Endothelial cell of umbilical vein (primary cell): ENCODE results near the gene SEC63.

Experiments used
- EZH2 ChIP-seq: IDR thresholded peaks from 2 replicates; pipeline ENCODE4 v1.6.1; 2012; ENCODE audit warnings: borderline replicate concordance, low read depth, mild to moderate bottlenecking, moderate library complexity, low read length, inconsistent platforms; ENCODE audit not compliant: severe bottlenecking
- GATA2 ChIP-seq: IDR thresholded peaks from 2 replicates; pipeline ENCODE4 v1.7.0; 2011; ENCODE audit warnings: low read depth, mild to moderate bottlenecking, moderate library complexity, mixed read lengths, low read length; ENCODE audit not compliant: insufficient read length, insufficient read depth
- POLR2A ChIP-seq: IDR thresholded peaks from 2 replicates; pipeline ENCODE4 v1.6.1; 2012; ENCODE audit warnings: low read depth, mild to moderate bottlenecking, control low read depth, low read length
- POLR2AphosphoS5 ChIP-seq: IDR thresholded peaks from 2 replicates; pipeline ENCODE4 v1.6.1; 2012; ENCODE audit warnings: low read depth, mild to moderate bottlenecking, control low read depth, low read length, moderate library complexity; ENCODE audit not compliant: insufficient read depth
- TF ChIP-seq, protein P1 (sequence below), 2 donors: IDR thresholded peaks; 1 replicate in 1 of 2; 2 replicates in 1 of 2; pipeline ENCODE4 v1.5.1; 2011; ENCODE audit warnings: low read length in 2 of 2, mild to moderate bottlenecking in 2 of 2, moderate library complexity in 2 of 2, control low read depth in 1 of 2, inconsistent platforms in 1 of 2, low read depth in 1 of 2; ENCODE audit not compliant: insufficient read depth in 1 of 2; ENCODE audit errors: extremely low read depth in 1 of 2

DNA sequence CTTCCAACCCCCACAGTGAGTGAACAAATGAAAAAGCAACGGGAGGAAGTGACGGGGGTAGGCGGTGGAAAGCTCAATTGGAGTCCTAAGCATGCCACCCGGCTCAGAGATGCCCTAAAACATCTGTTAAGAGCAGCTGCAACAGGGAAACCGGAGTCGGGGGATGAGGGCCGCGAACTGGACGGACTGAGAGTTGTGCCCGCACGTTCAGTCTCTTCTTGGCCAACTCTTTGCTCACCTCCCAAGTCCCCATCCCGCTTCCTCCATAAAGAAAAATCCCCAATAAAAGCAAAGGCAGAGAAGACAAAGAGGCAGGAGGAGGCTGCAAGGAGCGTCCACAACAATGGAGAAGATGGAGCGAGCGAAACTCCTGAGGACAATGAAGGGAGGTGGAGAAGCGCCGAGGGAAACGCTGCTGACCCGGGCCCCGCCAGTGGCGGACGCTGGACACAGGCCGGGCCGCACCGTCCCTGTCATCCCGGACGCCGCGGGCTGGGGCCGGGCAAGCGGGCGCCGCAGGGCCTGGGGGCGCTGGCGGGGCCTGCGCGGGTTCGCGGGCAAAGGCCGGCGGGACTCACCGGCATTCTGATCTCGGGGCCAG lies 600 bp downstream of the SEC63 start:
- TF ChIP-seq POLR2AphosphoS5: peak; percentile 56
- TF ChIP-seq, protein P1, sequence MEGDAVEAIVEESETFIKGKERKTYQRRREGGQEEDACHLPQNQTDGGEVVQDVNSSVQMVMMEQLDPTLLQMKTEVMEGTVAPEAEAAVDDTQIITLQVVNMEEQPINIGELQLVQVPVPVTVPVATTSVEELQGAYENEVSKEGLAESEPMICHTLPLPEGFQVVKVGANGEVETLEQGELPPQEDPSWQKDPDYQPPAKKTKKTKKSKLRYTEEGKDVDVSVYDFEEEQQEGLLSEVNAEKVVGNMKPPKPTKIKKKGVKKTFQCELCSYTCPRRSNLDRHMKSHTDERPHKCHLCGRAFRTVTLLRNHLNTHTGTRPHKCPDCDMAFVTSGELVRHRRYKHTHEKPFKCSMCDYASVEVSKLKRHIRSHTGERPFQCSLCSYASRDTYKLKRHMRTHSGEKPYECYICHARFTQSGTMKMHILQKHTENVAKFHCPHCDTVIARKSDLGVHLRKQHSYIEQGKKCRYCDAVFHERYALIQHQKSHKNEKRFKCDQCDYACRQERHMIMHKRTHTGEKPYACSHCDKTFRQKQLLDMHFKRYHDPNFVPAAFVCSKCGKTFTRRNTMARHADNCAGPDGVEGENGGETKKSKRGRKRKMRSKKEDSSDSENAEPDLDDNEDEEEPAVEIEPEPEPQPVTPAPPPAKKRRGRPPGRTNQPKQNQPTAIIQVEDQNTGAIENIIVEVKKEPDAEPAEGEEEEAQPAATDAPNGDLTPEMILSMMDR (IDR thresholded peaks at IDR 0.05; ENCODE audit: extremely low read depth in 1 of 2, insufficient read depth in 1 of 2, low read depth in 1 of 2, low read length in 2 of 2): no peak
- peak; percentile 74 for TF ChIP-seq POLR2A
- TF ChIP-seq GATA2: no peak
- TF ChIP-seq EZH2: no peak
